ENCODE measurements around the gene ZNF578.

ZNF578 gene

GRCh38 chr19:52453324-52454094 is at the start of gene ZNF578:
Gene ZNF578, plus strand, starts transcription at chr19:52453553. Its CDS starts 48,293 bp downstream, at chr19:52501846.
- TF ChIP-seq CTCF (IDR thresholded peaks at IDR 0.05; ENCODE audit: low read depth, low read length, missing control alignments), result no peak
- H3K4me3 ChIP-seq (ENCODE audit: low read depth, low read length), result no peak within 1 kb of the TSS
- no peak for DNase-seq (ENCODE audit: low read depth)

DNA sequence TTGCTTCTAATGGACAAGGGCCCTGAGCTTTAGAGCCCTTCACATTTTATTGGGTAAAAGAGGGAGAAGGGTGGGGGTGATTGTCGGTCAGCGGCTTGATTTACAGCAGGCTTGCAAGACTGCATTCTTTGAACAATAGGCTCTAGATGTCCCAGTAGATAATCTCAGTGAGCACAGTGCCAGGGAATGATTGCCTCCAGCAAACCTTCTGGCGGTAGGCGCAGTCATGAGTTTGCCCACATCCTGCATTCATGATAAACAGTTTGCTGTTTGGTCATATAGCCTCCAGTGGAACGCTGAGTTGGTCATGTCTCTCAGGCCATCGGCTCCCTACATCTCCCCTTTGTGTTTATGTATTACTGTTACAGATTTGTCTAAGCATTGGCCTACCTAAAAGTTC is 43.1 kb upstream of the ZNF578 start:
- DNase-seq (ENCODE audit: low read depth), result no peak
- no peak overlapping the region for H3K4me3 ChIP-seq (ENCODE audit: low read depth, low read length)

DNA sequence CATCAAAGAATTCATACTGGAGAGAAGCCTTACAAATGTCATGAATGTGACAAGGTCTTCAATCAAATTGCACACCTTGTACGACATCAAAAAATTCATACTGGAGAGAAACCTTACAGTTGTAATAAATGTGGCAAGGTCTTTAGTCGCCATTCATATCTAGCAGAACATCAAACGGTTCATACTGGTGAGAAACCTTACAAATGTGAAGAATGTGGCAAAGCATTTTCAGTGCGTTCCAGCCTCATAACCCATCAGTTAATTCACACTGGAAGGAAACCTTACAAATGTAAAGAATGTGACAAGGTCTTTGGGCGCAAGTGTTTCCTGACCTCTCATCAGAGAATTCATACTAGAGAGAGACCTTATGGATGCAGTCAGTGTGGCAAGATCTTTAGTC is 37.6 kb upstream of the ZNF578 start:
- DNase-seq (ENCODE audit: low read depth), result no peak
- TF ChIP-seq CTCF (IDR thresholded peaks at IDR 0.05; ENCODE audit: low read depth, low read length, missing control alignments), result no peak

More for the DNA sequence above, 43.1 kb upstream of the ZNF578 start:
- no peak for TF ChIP-seq CTCF (IDR thresholded peaks at IDR 0.05; ENCODE audit: low read depth, low read length, missing control alignments)

DNA sequence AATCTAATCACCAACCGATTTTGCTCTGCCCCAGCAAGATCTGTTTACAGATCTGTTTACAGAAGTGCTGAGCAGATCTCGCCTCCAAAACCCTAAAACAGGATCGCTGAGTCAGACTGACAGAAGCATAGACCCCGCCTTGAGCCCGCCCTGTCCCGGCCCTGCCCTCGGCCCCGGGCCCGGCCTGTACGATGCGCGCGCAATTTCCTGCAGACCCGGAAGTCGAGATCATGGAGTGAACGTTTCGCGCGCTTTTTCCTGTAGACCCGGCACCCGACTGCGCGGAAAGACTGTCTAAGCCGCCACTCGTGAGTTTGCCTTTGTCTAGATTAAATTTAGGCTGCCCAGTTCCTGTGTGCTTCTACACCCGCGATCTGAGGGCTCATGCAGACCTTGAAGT is 24.4 kb upstream of the ZNF578 start, which contains the start of gene ZNF534:
ZNF534 (plus strand) TSS at position 212 of the 400 bp plus-strand sequence. CDS start 2,327 bp downstream, outside the sequence.
- DNase-seq (ENCODE audit: low read depth), result no peak
- TF ChIP-seq CTCF (IDR thresholded peaks at IDR 0.05; ENCODE audit: low read depth, low read length, missing control alignments), result no peak
- no peak within 1 kb of the TSS for H3K4me3 ChIP-seq (ENCODE audit: low read depth, low read length)

More for the DNA sequence above, 37.6 kb upstream of the ZNF578 start:
- H3K4me3 ChIP-seq (ENCODE audit: low read depth, low read length), result no peak overlapping the region

DNA sequence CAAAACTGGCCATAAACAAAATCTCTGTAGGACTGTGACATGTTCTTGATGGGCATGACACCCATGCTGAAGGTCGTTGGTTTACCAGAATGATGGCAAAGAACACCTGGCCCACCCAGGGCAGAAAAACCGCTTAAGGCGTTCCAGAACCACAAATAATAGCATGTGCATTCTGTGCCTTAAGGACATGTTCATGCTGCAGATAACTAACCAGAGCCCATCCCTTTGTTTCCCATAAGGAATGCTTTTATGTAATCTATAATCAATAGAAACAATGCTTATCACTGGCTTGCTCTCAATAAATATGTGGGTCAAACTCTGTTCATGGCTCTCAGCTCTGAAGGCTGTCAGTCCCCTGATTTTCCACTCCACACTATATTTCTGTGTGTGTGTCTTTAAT is 11.2 kb upstream of the ZNF578 start:
- no peak overlapping the region for H3K4me3 ChIP-seq (ENCODE audit: low read depth, low read length)
- no peak for DNase-seq (ENCODE audit: low read depth)
- TF ChIP-seq CTCF (IDR thresholded peaks at IDR 0.05; ENCODE audit: low read depth, low read length, missing control alignments), result no peak

- H3K4me3 ChIP-seq (ENCODE audit: low read depth, low read length), result no peak overlapping the region
- no peak for DNase-seq (ENCODE audit: low read depth)
- TF ChIP-seq CTCF (IDR thresholded peaks at IDR 0.05; ENCODE audit: low read depth, low read length, missing control alignments), result no peak
These were observed 8.8 kb upstream of the ZNF578 start for GRCh38 chr19:52444506-52444905.

GRCh38 chr19:52451241-52451640 is 2.1 kb upstream of the ZNF578 start:
- H3K4me3 ChIP-seq (ENCODE audit: low read depth, low read length), result no peak overlapping the region
- no peak for TF ChIP-seq CTCF (IDR thresholded peaks at IDR 0.05; ENCODE audit: low read depth, low read length, missing control alignments)
- no peak for DNase-seq (ENCODE audit: low read depth)
